Large intestine (tissue), 12 donors: ENCODE measurements around the gene SPON2. TPM values are rescaled to one million over a fixed set of nuclear protein-coding genes. Genes with fewer than 3 reads are reported as not detected.

Experiments
- DNase-seq, 2 donors: peaks; one replicate each; pipeline versions ENCODE4 v3.0.0 to v3.0.0-alpha.2; 2013
- H3K27ac ChIP-seq: one replicate; pipeline ENCODE4 v1.5.1; 2013; ENCODE audit warnings: low read length
- H3K27me3 ChIP-seq: 2 replicates; pipeline ENCODE4 v1.6.1; 2013; ENCODE audit warnings: low read length; ENCODE audit not compliant: control insufficient read depth, insufficient read depth
- H3K36me3 ChIP-seq: 2 replicates; pipeline ENCODE4 v1.6.1; 2013; ENCODE audit warnings: low read length; ENCODE audit not compliant: control insufficient read depth, insufficient read depth
- H3K4me1 ChIP-seq: one replicate; pipeline ENCODE4 v1.6.1; 2013; ENCODE audit warnings: low read length; ENCODE audit not compliant: control insufficient read depth, insufficient read depth
- H3K4me3 ChIP-seq: one replicate; pipeline ENCODE4 v1.5.1; 2013; ENCODE audit warnings: low read length
- H3K9me3 ChIP-seq: one replicate; pipeline ENCODE4 v1.6.1; 2013; ENCODE audit warnings: mild to moderate bottlenecking, low read depth, low read length, moderate library complexity; ENCODE audit not compliant: control insufficient read depth
- WGBS: methylation state at CpG from one replicate; pipeline ENCODE4 v1.1.5; 2013; ENCODE audit warnings: low lambda C conversion rate; ENCODE audit not compliant: insufficient coverage; 5-methylcytosine and 5-hydroxymethylcytosine counted together
- long read RNA-seq, 11 donors: transcript quantifications; one replicate each; lab custom pipeline, GENCODE V29; 2026
- polyA plus RNA-seq: library from polyadenylated mRNA; unstranded; fragments of 120-200 nt; gene quantifications from one replicate; pipeline ENCODE4 v1.2.1, GENCODE V29; 2013

The SPON2 gene
- 54.6 TPM for polyA plus RNA-seq
- long read RNA-seq, donor 1, partial matches to known transcripts: 0 of 3 reads
- long read RNA-seq, donor 1, other reads (novel, unspliced or antisense): 0 of 3 reads
- long read RNA-seq, donor 2, transcript SPON2-201 (6 exons, 1,869 nt): major isoform, 13 of 15 reads
- long read RNA-seq, donor 2, partial matches to known transcripts: 0 of 15 reads
- long read RNA-seq, donor 2, other reads (novel, unspliced or antisense): 0 of 15 reads
- long read RNA-seq, donor 3: 0 reads
- long read RNA-seq, donor 4, partial matches to known transcripts: 0 of 1 reads
- long read RNA-seq, donor 4, other reads (novel, unspliced or antisense): 0 of 1 reads
- long read RNA-seq, donor 5, partial matches to known transcripts: 0 of 4 reads
- long read RNA-seq, donor 5, other reads (novel, unspliced or antisense): 0 of 4 reads
- long read RNA-seq, donor 6, transcript SPON2-201 (6 exons, 1,869 nt): major isoform, 10 of 21 reads
- long read RNA-seq, donor 6, partial matches to known transcripts: 6 of 21 reads
- long read RNA-seq, donor 6, other reads (novel, unspliced or antisense): 0 of 21 reads
- long read RNA-seq, donor 7, partial matches to known transcripts: 0 of 4 reads
- long read RNA-seq, donor 7, other reads (novel, unspliced or antisense): 0 of 4 reads
- long read RNA-seq, donor 8, transcript SPON2-201 (6 exons, 1,869 nt): major isoform, 10 of 21 reads
- long read RNA-seq, donor 8, partial matches to known transcripts: 5 of 21 reads
- long read RNA-seq, donor 8, other reads (novel, unspliced or antisense): 0 of 21 reads
- long read RNA-seq, donor 9, transcript SPON2-201 (6 exons, 1,869 nt): major isoform, 6 of 7 reads
- long read RNA-seq, donor 9, partial matches to known transcripts: 0 of 7 reads
- long read RNA-seq, donor 9, other reads (novel, unspliced or antisense): 0 of 7 reads
- long read RNA-seq, donor 10, transcript SPON2-201 (6 exons, 1,869 nt): major isoform, 13 of 18 reads
- long read RNA-seq, donor 10, partial matches to known transcripts: 0 of 18 reads
- long read RNA-seq, donor 10, other reads (novel, unspliced or antisense): 0 of 18 reads
- long read RNA-seq, donor 11, transcript SPON2-201 (6 exons, 1,869 nt): major isoform, 6 of 13 reads
- long read RNA-seq, donor 11, partial matches to known transcripts: 5 of 13 reads
- long read RNA-seq, donor 11, other reads (novel, unspliced or antisense): 0 of 13 reads

DNA sequence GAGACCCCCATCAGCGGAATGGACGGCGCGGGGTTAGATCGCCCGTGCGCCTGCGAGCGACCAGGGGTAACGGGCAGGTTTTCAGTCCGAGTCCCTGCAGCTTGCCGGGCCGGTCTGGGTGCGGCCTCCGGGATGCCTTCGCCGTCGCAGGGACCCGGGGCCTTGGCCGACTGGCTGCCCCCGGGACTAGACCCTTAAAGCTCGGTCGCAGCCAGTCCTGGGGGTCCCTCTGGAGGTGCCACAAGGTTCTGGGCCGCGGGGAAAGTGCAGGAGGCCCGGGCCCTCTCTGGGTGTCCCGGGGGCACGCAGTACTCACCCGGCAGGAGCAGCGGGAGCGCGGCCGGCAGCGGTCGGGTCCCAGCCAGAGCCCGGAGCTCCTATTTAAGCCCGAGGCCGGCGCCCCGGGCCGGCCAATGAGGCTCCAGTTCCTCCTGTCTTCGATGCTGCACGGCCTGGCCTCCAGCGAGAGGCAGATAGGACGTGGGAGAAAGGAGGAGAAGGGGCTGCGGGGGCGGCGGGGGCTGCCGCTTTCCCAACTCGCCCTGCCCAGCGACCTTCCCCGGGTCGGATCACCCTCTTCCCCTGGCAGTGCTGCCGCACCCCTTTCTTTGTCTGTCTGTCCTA lies at the start of gene SPON2:
TSS of gene SPON2 (minus strand) at position 356 of the 624 bp plus-strand sequence.
- WGBS: no CpG with 5 or more reads among the region's 54 CpGs
- H3K4me1 ChIP-seq: peaks cover 16% of the 10 kb centered on the region
- DNase-seq: no peak
- H3K4me3 ChIP-seq: peak within 1 kb of the TSS; percentile 56
- H3K27ac ChIP-seq: peak within 1 kb of the TSS; percentile 68
- peaks cover 18% of the 10 kb centered on the region for H3K9me3 ChIP-seq
- H3K36me3 ChIP-seq: peaks cover 8% of the 10 kb centered on the region
- H3K27me3 ChIP-seq: peaks cover 67% of the 10 kb centered on the region

- WGBS: 100% methylated on average over 2 of the region's 33 CpGs
- H3K4me3 ChIP-seq: no peak overlapping the region
- H3K4me1 ChIP-seq: peaks cover 4% of the 10 kb centered on the region
- H3K36me3 ChIP-seq: peaks cover 83% of the 10 kb centered on the region
- H3K27me3 ChIP-seq: no peaks in the 10 kb centered on the region
- no peak for DNase-seq
- H3K27ac ChIP-seq: no peak overlapping the region
- peaks cover 11% of the 10 kb centered on the region for H3K9me3 ChIP-seq
Observed at GRCh38 chr4:1221155-1221870, 48.9 kb upstream of the SPON2 start.

- H3K4me3 ChIP-seq: no peak overlapping the region
- no peaks in the 10 kb centered on the region for H3K27me3 ChIP-seq
- whole genome bisulfite sequencing: 94% methylated on average over 3 of the region's 16 CpGs
- peaks cover 9% of the 10 kb centered on the region for H3K9me3 ChIP-seq
- H3K27ac ChIP-seq: no peak overlapping the region
- no peak for DNase-seq
- peaks cover 83% of the 10 kb centered on the region for H3K36me3 ChIP-seq
- peaks cover 4% of the 10 kb centered on the region for H3K4me1 ChIP-seq
Observed at GRCh38 chr4:1220566-1220965, 48.2 kb upstream of the SPON2 start.

DNA sequence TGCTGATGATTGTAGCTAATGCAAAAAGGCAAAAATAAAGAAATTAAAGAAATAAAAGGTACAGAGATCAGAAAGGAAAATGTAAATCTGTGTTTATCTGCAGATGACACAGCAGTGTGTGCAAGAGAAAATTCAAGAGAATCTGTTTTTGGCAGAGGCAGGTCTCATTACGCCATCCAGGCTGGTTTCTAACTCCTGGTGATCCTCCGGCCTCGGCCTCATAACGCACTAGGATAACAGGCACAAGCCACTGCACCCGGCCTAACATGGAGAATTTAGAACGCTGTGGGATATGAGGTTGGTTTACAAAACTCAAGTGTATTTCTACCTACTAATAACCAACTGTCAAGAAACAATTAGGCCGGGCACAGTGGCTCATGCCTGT lies 47.2 kb upstream of the SPON2 start:
- DNase-seq: no peak
- H3K27ac ChIP-seq: no peak overlapping the region
- H3K4me1 ChIP-seq: peaks cover 4% of the 10 kb centered on the region
- H3K36me3 ChIP-seq: peaks cover 83% of the 10 kb centered on the region
- no peaks in the 10 kb centered on the region for H3K27me3 ChIP-seq
- H3K9me3 ChIP-seq: peaks cover 4% of the 10 kb centered on the region
- no peak overlapping the region for H3K4me3 ChIP-seq
- no CpG with 5 or more reads among the region's 7 CpGs for WGBS

- Histone ChIP-seq H3K36me3 (peaks cover 83% of the 10 kb centered on the region), H3K4me1 (peaks cover 4% of the 10 kb centered on the region), H3K27ac (no peak overlapping the region), H3K9me3 (peaks cover 4% of the 10 kb centered on the region), H3K27me3 (no peaks in the 10 kb centered on the region), H3K4me3 (no peak overlapping the region)
- DNase-seq: no peak
- 92% methylated on average over 4 of the region's 21 CpGs for WGBS
Observed at GRCh38 chr4:1218634-1219565, 46.5 kb upstream of the SPON2 start.

DNA sequence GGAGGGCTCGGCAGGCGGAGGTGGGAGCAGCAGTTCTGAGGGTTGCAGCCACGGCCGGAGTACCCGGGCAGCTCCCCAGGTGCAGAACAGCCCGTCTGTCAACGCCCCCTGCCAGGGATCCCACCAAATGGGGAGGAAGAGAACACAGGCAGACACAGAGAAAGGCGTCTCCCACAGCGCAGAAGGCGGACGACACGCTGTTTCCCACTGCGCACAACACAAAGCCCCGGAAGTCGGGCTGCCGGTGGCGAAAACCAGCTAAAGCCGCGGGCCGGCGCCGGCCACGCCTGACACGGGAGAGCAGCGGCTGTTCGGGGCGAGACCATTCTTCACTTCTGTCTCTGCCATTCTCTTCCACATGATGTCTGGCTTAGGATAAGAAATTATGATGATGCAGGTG lies 45.0 kb upstream of the SPON2 start:
- Histone ChIP-seq H3K27ac (no peak overlapping the region), H3K4me1 (peaks cover 4% of the 10 kb centered on the region), H3K4me3 (no peak overlapping the region), H3K36me3 (peaks cover 84% of the 10 kb centered on the region), H3K27me3 (no peaks in the 10 kb centered on the region), H3K9me3 (peaks cover 4% of the 10 kb centered on the region)
- no peak for DNase-seq
- 93% methylated on average over 3 of the region's 27 CpGs for WGBS

GRCh38 chr4:1216869-1217294 lies 44.5 kb upstream of the SPON2 start:
- WGBS: no CpG with 5 or more reads among the region's 21 CpGs
- H3K4me1 ChIP-seq: peaks cover 4% of the 10 kb centered on the region
- H3K27ac ChIP-seq: no peak overlapping the region
- no peak overlapping the region for H3K4me3 ChIP-seq
- H3K9me3 ChIP-seq: peaks cover 4% of the 10 kb centered on the region
- DNase-seq: no peak
- H3K27me3 ChIP-seq: no peaks in the 10 kb centered on the region
- H3K36me3 ChIP-seq: peaks cover 85% of the 10 kb centered on the region

- no peak overlapping the region for H3K4me3 ChIP-seq
- H3K36me3 ChIP-seq: peaks cover 83% of the 10 kb centered on the region
- DNase-seq: no peak
- no peak overlapping the region for H3K27ac ChIP-seq
- peaks cover 4% of the 10 kb centered on the region for H3K4me1 ChIP-seq
- WGBS: no CpG with 5 or more reads among the region's 34 CpGs
- H3K9me3 ChIP-seq: no peaks in the 10 kb centered on the region
- H3K27me3 ChIP-seq: no peaks in the 10 kb centered on the region
Observed at GRCh38 chr4:1216076-1216614, 43.8 kb upstream of the SPON2 start.
